SK-N-SH (cell line): ENCODE data around the gene MANF. TPM values are rescaled to one million over a fixed set of nuclear protein-coding genes. Genes with fewer than 3 reads are reported as not detected.

Experiments
- CTCF ChIA-PET: fragments of 300-600, 350-600 bp; formaldehyde crosslinking; extraction: SDS; loops from one replicate; lab custom pipeline; 2021; lab: Yijun Ruan, JAX
- POLR2A ChIA-PET: fragments of 350-600 bp; sonication (Branson Sonifier 250); formaldehyde crosslinking; extraction: SDS; loops from one replicate; lab custom pipeline; 2020; ENCODE audit warnings: antibody characterized with exemption, inconsistent platforms; lab: Yijun Ruan, JAX
- DNase-seq: peaks from one replicate; pipeline ENCODE4 v3.0.0; 2012
- H2AFZ ChIP-seq: fragments of 200-600 bp; sonication (generic); 2 replicates; pipeline ENCODE4 v1.8.1; 2016; ENCODE audit warnings: antibody characterized with exemption, mild to moderate bottlenecking, low read depth
- H3F3A ChIP-seq: fragments of 200-600 bp; sonication (generic); replicated peaks from 2 replicates; pipeline ENCODE3; 2016; ENCODE audit warnings: antibody characterized with exemption, mild to moderate bottlenecking; ENCODE audit not compliant: insufficient read depth
- H3K27ac ChIP-seq, 2 experiments: fragments of 200-500 bp in 1 of 2; fragments of 200-600 bp in 1 of 2; sonication (Bioruptor generic) in 1 of 2; sonication (generic), shearing (Covaris generic) in 1 of 2; 2 replicates each; pipeline versions ENCODE4 v1.5.1 to v1.6.1; 2014 to 2016; ENCODE audit warnings: low read depth in 2 of 2, inconsistent platforms in 1 of 2, low read length in 1 of 2, mild to moderate bottlenecking in 1 of 2, mixed read lengths in 1 of 2
- H3K27me3 ChIP-seq: fragments of 200-600 bp; sonication (generic), shearing (Covaris generic); 2 replicates; pipeline ENCODE4 v1.6.1; 2016; ENCODE audit warnings: mixed run types; ENCODE audit not compliant: insufficient read depth
- H3K36me3 ChIP-seq, 2 experiments: fragments of 200-500 bp in 1 of 2; fragments of 200-600 bp in 1 of 2; sonication (Bioruptor generic) in 1 of 2; sonication (generic) in 1 of 2; replicated peaks in 1 of 2; 2 replicates each; pipeline versions ENCODE3 to v1.5.1; 2014 to 2016; ENCODE audit warnings: low read length in 1 of 2, mild to moderate bottlenecking in 1 of 2; ENCODE audit not compliant: insufficient read depth in 2 of 2, control insufficient read depth in 1 of 2
- H3K4me1 ChIP-seq, 2 experiments: fragments of 200-500 bp in 1 of 2; fragments of 200-600 bp in 1 of 2; sonication (Bioruptor generic) in 1 of 2; sonication (generic), shearing (Covaris generic) in 1 of 2; 2 replicates each; pipeline versions ENCODE4 v1.5.1 to v1.6.1; 2014 to 2016; ENCODE audit warnings: low read depth in 1 of 2, low read length in 1 of 2, mixed run types in 1 of 2; ENCODE audit not compliant: insufficient read depth in 2 of 2, control insufficient read depth in 1 of 2
- H3K4me2 ChIP-seq: fragments of 200-600 bp; sonication (generic), shearing (Covaris generic); 2 replicates; pipeline ENCODE4 v1.6.1; 2017; ENCODE audit warnings: mixed run types
- H3K4me3 ChIP-seq, 2 experiments: fragments of 200-500 bp in 1 of 2; fragments of 200-600 bp in 1 of 2; sonication (Bioruptor generic) in 1 of 2; sonication (generic), shearing (Covaris generic) in 1 of 2; 2 replicates each; pipeline versions ENCODE4 v1.5.1 to v1.8.1; 2014 to 2016; ENCODE audit warnings: low read depth in 2 of 2, inconsistent platforms in 1 of 2, low read length in 1 of 2, mild to moderate bottlenecking in 1 of 2, mixed read lengths in 1 of 2, moderate library complexity in 1 of 2
- H3K79me2 ChIP-seq: fragments of 200-600 bp; sonication (generic); 2 replicates; pipeline ENCODE4 v1.8.1; 2017; ENCODE audit warnings: mild to moderate bottlenecking; ENCODE audit not compliant: insufficient read depth
- H3K9ac ChIP-seq: fragments of 200-600 bp; sonication (generic); 2 replicates; pipeline ENCODE4 v1.6.1; 2017; ENCODE audit warnings: mixed run types
- H3K9me2 ChIP-seq: fragments of 200-600 bp; sonication (generic); 2 replicates; pipeline ENCODE4 v1.6.1; 2017; ENCODE audit warnings: mixed run types
- H3K9me3 ChIP-seq: fragments of 200-600 bp; sonication (generic); 2 replicates; pipeline ENCODE4 v1.6.1; 2017; ENCODE audit warnings: mixed run types, mild to moderate bottlenecking, moderate library complexity
- H4K20me1 ChIP-seq: fragments of 200-600 bp; sonication (generic); 2 replicates; pipeline ENCODE4 v1.6.1; 2017; ENCODE audit warnings: mild to moderate bottlenecking, mixed run types; ENCODE audit not compliant: insufficient read depth
- ELF1 ChIP-seq: IDR thresholded peaks from 2 replicates; pipeline ENCODE4 v1.4.0; 2012
- FOSL2 ChIP-seq: IDR thresholded peaks from 2 replicates; pipeline ENCODE4 v1.4.0; 2012; ENCODE audit warnings: low read depth, mild to moderate bottlenecking, moderate library complexity, borderline replicate concordance
- GATA2 ChIP-seq: sonication (generic); formaldehyde crosslinking; IDR thresholded peaks from 2 replicates; pipeline ENCODE4 v1.5.0; 2020; ENCODE audit warnings: mild to moderate bottlenecking, missing genetic modification reagents
- MAX ChIP-seq: IDR thresholded peaks from 2 replicates; pipeline ENCODE4 v1.4.0; 2012; ENCODE audit warnings: low read depth
- NRF1 ChIP-seq: IDR thresholded peaks from 2 replicates; pipeline ENCODE4 v1.6.1; 2012; ENCODE audit warnings: low read depth, mild to moderate bottlenecking, low read length
- RAD21 ChIP-seq: IDR thresholded peaks from 2 replicates; pipeline ENCODE4 v1.6.1; 2012; ENCODE audit warnings: mild to moderate bottlenecking, low read length
- ZBTB33 ChIP-seq: IDR thresholded peaks from 2 replicates; pipeline ENCODE4 v1.4.0; 2012; ENCODE audit warnings: low read depth, borderline replicate concordance
- WGBS: methylation state at CpG from one replicate; pipeline ENCODE4 v1.1.6; 2017; ENCODE audit warnings: low lambda C conversion rate; 5-methylcytosine and 5-hydroxymethylcytosine counted together
- polyA plus RNA-seq, 3 experiments: library from polyadenylated mRNA; depleted of rRNA; stranded (reverse); fragments of >200 nt; gene quantifications; 2 replicates each; pipeline ENCODE4 v1.2.3, GENCODE V29; 2012

The MANF gene
- polyA plus RNA-seq, 1 of the 3 experiments (the other 2 are of a cell fraction), result 121 TPM

- Histone ChIP-seq H4K20me1 (no peaks in the 10 kb centered on the region), H3K79me2 (peaks cover 25% of the 10 kb centered on the region), H3K9ac (no peak overlapping the region), H2AFZ (no peak overlapping the region), H3K27ac (no peak overlapping the region), H3K27me3 (no peaks in the 10 kb centered on the region; the same call in 1 of the 2 replicates), H3F3A (no peaks in the 10 kb centered on the region), H3K9me2 (no peaks in the 10 kb centered on the region), H3K4me1 (peaks cover 6% of the 10 kb centered on the region in 2 experiments; a peak in 3 of 4 replicates), H3K9me3 (no peaks in the 10 kb centered on the region), H3K36me3 (no peaks in the 10 kb centered on the region), H3K4me3 (no peak overlapping the region), H3K4me2 (no peak overlapping the region)
- CTCF ChIA-PET, result interaction anchor here (1.4 to 5.6 kb wide), 3 partner anchors 8 to 409 kb away, joined by 4 to 37 read pairs (median 6); no protein-coding TSS in a partner anchor
- no peak for TF ChIP-seq NRF1
- TF ChIP-seq GATA2 (CRISPR knock-in tag), result no peak
- no peak for TF ChIP-seq ZBTB33
- TF ChIP-seq MAX, result no peak
- no peak for TF ChIP-seq ELF1
- WGBS, result 92% methylated on average over 11 of the region's 15 CpGs
- no peak for DNase-seq
- POLR2A ChIA-PET, result no interaction called here
These were observed 4.3 kb upstream of the MANF start for GRCh38 chr3:51380601-51381332.

GRCh38 chr3:51381333-51381705, 3.8 kb upstream of the MANF start:
- CTCF ChIA-PET, result interaction anchor here (5.6 kb wide), 1 partner anchor 7 kb away, joined by 37 read pairs; no protein-coding TSS in a partner anchor
- TF ChIP-seq FOSL2 (no peak), RAD21 (no peak)

More at GRCh38 chr3:51381333-51381705, 3.8 kb upstream of the MANF start:
- Histone ChIP-seq H2AFZ (no peak overlapping the region), H3F3A (no peaks in the 10 kb centered on the region), H3K4me1 (peaks cover 6 to 11% of the 10 kb centered on the region in 2 experiments), H3K36me3 (no peaks in the 10 kb centered on the region), H3K9me2 (no peaks in the 10 kb centered on the region), H3K27me3 (no peaks in the 10 kb centered on the region), H3K9me3 (no peaks in the 10 kb centered on the region), H3K27ac (no peak overlapping the region), H3K9ac (no peak overlapping the region), H3K79me2 (peaks cover 30% of the 10 kb centered on the region), H3K4me2 (no peak overlapping the region), H3K4me3 (no peak overlapping the region), H4K20me1 (no peaks in the 10 kb centered on the region)
- POLR2A ChIA-PET, result no interaction called here
- no peak for DNase-seq
- 88% methylated on average over 5 of the region's 18 CpGs for WGBS
